CD4-positive, alpha-beta T cell (primary cell): ENCODE data around the gene CFAP107. TPM values are rescaled to one million over a fixed set of nuclear protein-coding genes. Genes with fewer than 3 reads are reported as not detected.

Experiments
- ATAC-seq: fragments of 200-7000 bp; cut with Tn5 transposase; one replicate; pipeline ENCODE4 v1.10.0; 2022; ENCODE audit warnings: mild to moderate bottlenecking; ENCODE audit not compliant: poor library complexity
- CTCF ChIA-PET: fragments of 350-600 bp; sonication (Branson Sonifier 250); formaldehyde crosslinking; loops from one replicate; lab custom pipeline; 2021; ENCODE audit warnings: antibody characterized with exemption, inconsistent platforms; lab: Charles Lee
- POLR2A ChIA-PET: fragments of 350-600 bp; sonication (Branson Sonifier 250); formaldehyde crosslinking; loops from one replicate; lab custom pipeline; 2021; ENCODE audit warnings: antibody characterized with exemption, inconsistent platforms; lab: Charles Lee
- DNase-seq, 14 experiments: peaks; one replicate each; pipeline ENCODE4 v3.0.0-alpha.2; 2013 to 2020; ENCODE audit warnings: mixed read lengths in 2 of 14
- H3K27ac ChIP-seq, 2 donors: one replicate each; pipeline versions ENCODE4 v1.5.1 to v1.7.0; 2013; ENCODE audit warnings: low read length in 2 of 2, low read depth in 1 of 2, mild to moderate bottlenecking in 1 of 2
- H3K27me3 ChIP-seq, 2 experiments: 1 replicate in 1 of 2; 2 replicates in 1 of 2; pipeline versions ENCODE4 v1.6.1 to v1.7.0; 2013; ENCODE audit warnings: low read length in 2 of 2, control low read depth in 1 of 2, mild to moderate bottlenecking in 1 of 2, moderate library complexity in 1 of 2; ENCODE audit not compliant: insufficient read depth in 2 of 2, control insufficient read depth in 1 of 2
- H3K36me3 ChIP-seq: one replicate; pipeline ENCODE4 v1.6.1; 2013; ENCODE audit warnings: low read length, control low read depth; ENCODE audit not compliant: insufficient read depth
- H3K4me1 ChIP-seq: one replicate; pipeline ENCODE4 v1.6.1; 2013; ENCODE audit warnings: low read length, control low read depth; ENCODE audit not compliant: insufficient read depth
- H3K4me3 ChIP-seq: one replicate; pipeline ENCODE4 v1.5.1; 2013; ENCODE audit warnings: mild to moderate bottlenecking, low read length, moderate library complexity
- H3K9me3 ChIP-seq, 2 experiments: 1 replicate in 1 of 2; 2 replicates in 1 of 2; pipeline versions ENCODE4 v1.6.1 to v1.7.0; 2013; ENCODE audit warnings: low read length in 2 of 2, mild to moderate bottlenecking in 2 of 2, control low read depth in 1 of 2, moderate library complexity in 1 of 2; ENCODE audit not compliant: control insufficient read depth in 1 of 2, insufficient read depth in 1 of 2
- H3K27ac Mint-ChIP-seq: one replicate; pipeline ENCODE4 v1.8.0; 2020; ENCODE audit warnings: mixed read lengths
- H3K27me3 Mint-ChIP-seq: one replicate; pipeline ENCODE4 v1.8.0; 2021; ENCODE audit warnings: mixed read lengths
- H3K36me3 Mint-ChIP-seq: one replicate; pipeline ENCODE4 v1.8.0; 2021; ENCODE audit warnings: low read depth, mixed read lengths
- H3K4me1 Mint-ChIP-seq: one replicate; pipeline ENCODE4 v1.8.0; 2021; ENCODE audit warnings: low read depth, mixed read lengths
- H3K4me3 Mint-ChIP-seq: one replicate; pipeline ENCODE4 v1.8.0; 2020; ENCODE audit warnings: mild to moderate bottlenecking, mixed read lengths
- H3K9me3 Mint-ChIP-seq: one replicate; pipeline ENCODE4 v1.8.0; 2020; ENCODE audit warnings: mixed read lengths
- intact Hi-C, 2 experiments: fragments of 100-400 bp; cut with DNase I in 1 of 2; cut with micrococcal nuclease in 1 of 2; formaldehyde crosslinking; loops; one replicate each; pipeline versions ENCODE4 v1.15.1 to v1.9.0; 2023 to 2025; cut with DNase I, micrococcal nuclease
- total RNA-seq, 174 experiments: library from RNA in 2 of 174; stranded (reverse) in 2 of 174; gene quantifications; one replicate each; pipeline ENCODE4 v1.2.3 and lab custom pipeline; 2021 to 2026
- TF ChIP-seq, protein P1 (sequence below): fragments of 200-600 bp; IDR thresholded peaks from one replicate; pipeline ENCODE4 v1.8.0; 2022; ENCODE audit warnings: antibody characterized with exemption, mild to moderate bottlenecking

The CFAP107 gene
- total RNA-seq, 2 experiments from 2014 or later, result not detected

DNA sequence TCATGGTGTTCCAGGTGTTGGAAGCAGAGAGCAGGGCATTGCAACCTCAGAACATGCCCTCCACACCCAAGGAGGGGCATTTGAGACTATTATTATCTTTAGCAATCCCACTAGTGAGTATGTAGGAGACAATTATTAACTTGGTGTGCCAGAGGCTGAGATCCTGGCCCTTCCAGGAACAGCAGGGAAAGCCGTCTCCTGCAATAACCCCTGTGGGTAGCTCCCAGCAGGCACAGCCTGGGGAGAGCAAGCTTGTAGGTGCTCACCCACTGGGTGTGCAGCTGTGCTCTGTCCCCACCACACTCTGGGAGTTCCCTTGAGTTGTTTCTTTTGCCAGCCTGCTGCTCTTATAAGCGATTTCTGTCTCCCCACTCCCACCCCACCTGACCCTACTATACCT lies 10.3 kb downstream of the CFAP107 start:
- POLR2A ChIA-PET, result no interaction called here
- DNase-seq, result no peak
- intact Hi-C loops, result no loop called here

DNA sequence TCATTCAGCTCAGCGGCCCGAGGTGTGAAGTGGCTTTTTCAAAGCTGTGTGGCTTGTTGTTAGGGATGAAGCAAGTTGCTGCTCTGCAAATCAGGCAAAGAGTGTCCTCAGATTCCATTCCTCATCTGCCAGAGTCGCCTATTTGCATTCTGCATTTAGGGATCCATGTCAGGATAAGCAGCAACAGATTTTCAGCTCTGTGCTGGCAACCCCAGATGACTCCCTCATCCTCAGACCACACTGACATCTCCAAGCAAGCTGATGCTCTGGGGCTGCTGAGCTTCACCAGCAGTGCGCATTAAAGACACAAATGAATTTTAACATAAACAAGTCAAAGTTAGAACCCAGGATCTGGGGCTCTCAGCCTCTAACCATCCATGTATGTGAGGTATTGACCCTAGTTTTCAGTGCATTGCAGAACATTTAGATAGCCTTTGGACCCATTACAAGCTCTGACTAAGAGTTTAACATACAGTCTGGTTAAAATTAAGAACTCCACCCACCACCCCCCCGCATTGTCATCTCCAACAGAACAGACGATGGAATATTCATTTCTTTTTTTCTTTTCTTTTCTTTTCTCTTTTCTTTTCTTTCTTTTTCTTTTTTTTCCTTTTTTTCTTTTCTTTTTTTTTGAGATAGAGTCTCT lies 10.9 kb downstream of the CFAP107 start:
- TF ChIP-seq, protein P1, sequence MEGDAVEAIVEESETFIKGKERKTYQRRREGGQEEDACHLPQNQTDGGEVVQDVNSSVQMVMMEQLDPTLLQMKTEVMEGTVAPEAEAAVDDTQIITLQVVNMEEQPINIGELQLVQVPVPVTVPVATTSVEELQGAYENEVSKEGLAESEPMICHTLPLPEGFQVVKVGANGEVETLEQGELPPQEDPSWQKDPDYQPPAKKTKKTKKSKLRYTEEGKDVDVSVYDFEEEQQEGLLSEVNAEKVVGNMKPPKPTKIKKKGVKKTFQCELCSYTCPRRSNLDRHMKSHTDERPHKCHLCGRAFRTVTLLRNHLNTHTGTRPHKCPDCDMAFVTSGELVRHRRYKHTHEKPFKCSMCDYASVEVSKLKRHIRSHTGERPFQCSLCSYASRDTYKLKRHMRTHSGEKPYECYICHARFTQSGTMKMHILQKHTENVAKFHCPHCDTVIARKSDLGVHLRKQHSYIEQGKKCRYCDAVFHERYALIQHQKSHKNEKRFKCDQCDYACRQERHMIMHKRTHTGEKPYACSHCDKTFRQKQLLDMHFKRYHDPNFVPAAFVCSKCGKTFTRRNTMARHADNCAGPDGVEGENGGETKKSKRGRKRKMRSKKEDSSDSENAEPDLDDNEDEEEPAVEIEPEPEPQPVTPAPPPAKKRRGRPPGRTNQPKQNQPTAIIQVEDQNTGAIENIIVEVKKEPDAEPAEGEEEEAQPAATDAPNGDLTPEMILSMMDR, result no peak
- DNase-seq (no peak), ATAC-seq (no peak)
- H3K4me3 Mint-ChIP-seq, result no peak overlapping the region
- H3K4me1 Mint-ChIP-seq, result no peaks in the 10 kb centered on the region
- H3K36me3 Mint-ChIP-seq, result no peaks in the 10 kb centered on the region
- no peaks in the 10 kb centered on the region for H3K36me3 ChIP-seq
- H3K27me3 Mint-ChIP-seq, result peaks cover 41% of the 10 kb centered on the region
- no peaks in the 10 kb centered on the region for H3K9me3 ChIP-seq
- no peak overlapping the region for H3K4me3 ChIP-seq
- intact Hi-C loops, result no loop called here
- H3K27ac Mint-ChIP-seq, result no peak overlapping the region
- no peaks in the 10 kb centered on the region for H3K4me1 ChIP-seq
- H3K9me3 Mint-ChIP-seq, result no peaks in the 10 kb centered on the region
- ChIA-PET POLR2A (no interaction called here), CTCF (no interaction called here)
- no peak overlapping the region for H3K27ac ChIP-seq
- H3K27me3 ChIP-seq, result peaks cover 4 to 11% of the 10 kb centered on the region in 2 experiments

More for the DNA sequence above, 10.3 kb downstream of the CFAP107 start:
- Mint-ChIP-seq H3K9me3 (no peaks in the 10 kb centered on the region), H3K27ac (no peak overlapping the region), H3K27me3 (peaks cover 41% of the 10 kb centered on the region), H3K36me3 (no peaks in the 10 kb centered on the region), H3K4me3 (no peak overlapping the region), H3K4me1 (no peaks in the 10 kb centered on the region)
- Histone ChIP-seq H3K27ac (no peak overlapping the region), H3K9me3 (no peaks in the 10 kb centered on the region), H3K4me1 (no peaks in the 10 kb centered on the region), H3K27me3 (peaks cover 4 to 13% of the 10 kb centered on the region in 2 experiments), H3K36me3 (no peaks in the 10 kb centered on the region), H3K4me3 (no peak overlapping the region)
- CTCF ChIA-PET, result no interaction called here
- ATAC-seq, result no peak
- TF ChIP-seq, protein P1, result no peak

DNA sequence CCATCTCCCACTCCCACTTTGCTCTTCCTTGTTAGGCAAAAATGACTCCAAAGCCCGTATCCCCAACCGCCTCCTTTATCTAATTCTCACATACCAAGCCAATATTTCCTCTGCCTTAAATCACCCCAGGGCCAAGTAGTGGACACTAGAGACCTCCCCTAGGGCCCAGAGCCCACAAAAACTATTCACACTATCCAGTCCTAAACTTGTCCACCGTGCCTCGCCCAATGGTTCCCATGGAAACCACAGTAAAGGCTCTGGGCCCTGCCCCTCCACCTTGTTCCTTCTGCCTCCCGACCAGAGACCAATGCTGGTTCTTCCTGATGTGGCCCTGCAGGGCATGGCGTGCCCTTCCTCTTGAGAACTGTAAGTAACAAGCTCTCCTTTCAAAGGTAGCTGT lies 11.8 kb downstream of the CFAP107 start:
- Mint-ChIP-seq H3K4me1 (no peaks in the 10 kb centered on the region), H3K4me3 (no peak overlapping the region), H3K27ac (no peak overlapping the region), H3K9me3 (no peaks in the 10 kb centered on the region), H3K36me3 (no peaks in the 10 kb centered on the region), H3K27me3 (peaks cover 41% of the 10 kb centered on the region)
- Histone ChIP-seq H3K27me3 (peaks cover 4 to 11% of the 10 kb centered on the region in 2 experiments), H3K36me3 (no peaks in the 10 kb centered on the region), H3K9me3 (no peaks in the 10 kb centered on the region), H3K27ac (no peak overlapping the region), H3K4me3 (no peak overlapping the region), H3K4me1 (no peaks in the 10 kb centered on the region)
- ChIA-PET CTCF (no interaction called here), POLR2A (no interaction called here)
- DNase-seq (no peak), ATAC-seq (no peak)
- intact Hi-C loops, result no loop called here
- TF ChIP-seq, protein P1, result no peak
